Measurements from ENCODE around the gene ATP6V0E1. TPM values are rescaled to one million over a fixed set of nuclear protein-coding genes. Genes with fewer than 3 reads are reported as not detected.
A peak's percentile ranks its signal among the peaks of the same experiment; 100 is the strongest.
"Not testable (repeated sequence)": the region's sequence is repeated elsewhere in the genome, so short reads cannot be mapped to it uniquely, and the experiment has no call there.

Gene ATP6V0E1
- total RNA-seq, 1 donor from 2014 or later, result 147 TPM

GRCh38 chr5:173075137-173075843, 91.7 kb downstream of the ATP6V0E1 start:
- Mint-ChIP-seq H3K4me1 (ENCODE audit: unreplicated experiment) (no peaks in the 10 kb centered on the region), H3K36me3 (ENCODE audit: low read depth, unreplicated experiment) (peaks cover 6% of the 10 kb centered on the region), H3K4me3 (ENCODE audit: unreplicated experiment) (no peak overlapping the region), H3K9me3 (ENCODE audit: unreplicated experiment) (no peaks in the 10 kb centered on the region), H3K27me3 (ENCODE audit: unreplicated experiment) (peaks cover 3% of the 10 kb centered on the region), H3K27ac (ENCODE audit: unreplicated experiment) (no peak overlapping the region)
- TF ChIP-seq, protein P1, sequence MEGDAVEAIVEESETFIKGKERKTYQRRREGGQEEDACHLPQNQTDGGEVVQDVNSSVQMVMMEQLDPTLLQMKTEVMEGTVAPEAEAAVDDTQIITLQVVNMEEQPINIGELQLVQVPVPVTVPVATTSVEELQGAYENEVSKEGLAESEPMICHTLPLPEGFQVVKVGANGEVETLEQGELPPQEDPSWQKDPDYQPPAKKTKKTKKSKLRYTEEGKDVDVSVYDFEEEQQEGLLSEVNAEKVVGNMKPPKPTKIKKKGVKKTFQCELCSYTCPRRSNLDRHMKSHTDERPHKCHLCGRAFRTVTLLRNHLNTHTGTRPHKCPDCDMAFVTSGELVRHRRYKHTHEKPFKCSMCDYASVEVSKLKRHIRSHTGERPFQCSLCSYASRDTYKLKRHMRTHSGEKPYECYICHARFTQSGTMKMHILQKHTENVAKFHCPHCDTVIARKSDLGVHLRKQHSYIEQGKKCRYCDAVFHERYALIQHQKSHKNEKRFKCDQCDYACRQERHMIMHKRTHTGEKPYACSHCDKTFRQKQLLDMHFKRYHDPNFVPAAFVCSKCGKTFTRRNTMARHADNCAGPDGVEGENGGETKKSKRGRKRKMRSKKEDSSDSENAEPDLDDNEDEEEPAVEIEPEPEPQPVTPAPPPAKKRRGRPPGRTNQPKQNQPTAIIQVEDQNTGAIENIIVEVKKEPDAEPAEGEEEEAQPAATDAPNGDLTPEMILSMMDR (IDR thresholded peaks at IDR 0.05; ENCODE audit: unreplicated experiment), result no peak
- DNase-seq (ENCODE audit: low spot score), result no peak

DNA sequence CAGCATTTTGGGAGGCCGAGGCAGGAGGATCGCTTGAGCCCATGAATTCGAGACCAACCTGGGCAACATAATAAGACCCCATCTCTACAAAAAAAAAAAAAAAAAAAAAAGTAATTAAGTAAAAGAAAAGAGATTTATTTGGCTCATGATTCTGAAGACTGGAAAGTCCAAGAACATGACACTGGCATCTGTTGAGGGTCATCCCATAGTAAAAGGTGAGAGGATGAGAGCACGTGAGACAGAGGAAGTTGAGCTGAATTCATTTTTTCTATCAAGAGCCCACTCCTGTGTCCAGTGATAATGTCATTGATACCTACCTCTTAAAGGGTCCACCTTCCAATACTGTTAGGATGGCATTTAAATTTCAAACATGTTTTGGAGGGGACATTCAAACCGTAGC, 92.4 kb downstream of the ATP6V0E1 start:
- Mint-ChIP-seq H3K9me3 (ENCODE audit: unreplicated experiment) (no peaks in the 10 kb centered on the region), H3K4me1 (ENCODE audit: unreplicated experiment) (no peaks in the 10 kb centered on the region), H3K36me3 (ENCODE audit: low read depth, unreplicated experiment) (peaks cover 6% of the 10 kb centered on the region), H3K27ac (ENCODE audit: unreplicated experiment) (no peak overlapping the region), H3K4me3 (ENCODE audit: unreplicated experiment) (no peak overlapping the region), H3K27me3 (ENCODE audit: unreplicated experiment) (peaks cover 3% of the 10 kb centered on the region)
- no peak for DNase-seq (ENCODE audit: low spot score)
- TF ChIP-seq, protein P1 (IDR thresholded peaks at IDR 0.05; ENCODE audit: unreplicated experiment), result no peak

- not testable (repeated sequence) for H3K27me3 Mint-ChIP-seq (ENCODE audit: unreplicated experiment)
- H3K27ac Mint-ChIP-seq (ENCODE audit: unreplicated experiment), result peak overlapping the region; percentile 20
These were observed 92.9 kb downstream of the ATP6V0E1 start for GRCh38 chr5:173076471-173076870.

DNA sequence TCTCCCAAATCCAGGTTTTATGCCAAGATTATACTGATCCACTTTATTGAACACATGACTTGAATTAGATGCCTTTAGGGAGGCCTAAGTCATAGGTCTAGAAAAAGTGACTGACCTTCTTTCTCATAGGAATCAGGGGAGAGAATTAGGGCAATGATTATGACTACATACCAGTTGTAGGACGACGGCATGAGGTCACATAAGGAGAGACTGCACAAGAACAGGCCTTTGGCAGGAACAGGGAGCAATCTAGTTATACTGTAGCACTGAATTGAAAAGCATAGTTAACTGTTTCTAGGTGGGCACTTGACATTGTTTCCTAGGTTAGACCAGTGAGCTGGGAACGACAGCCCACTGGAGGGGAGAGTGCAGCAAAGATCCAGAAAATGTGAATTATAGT, 95.3 kb downstream of the ATP6V0E1 start:
- TF ChIP-seq, protein P1 (IDR thresholded peaks at IDR 0.05; ENCODE audit: unreplicated experiment), result no peak
- Mint-ChIP-seq H3K27me3 (ENCODE audit: unreplicated experiment) (peaks cover 3% of the 10 kb centered on the region), H3K9me3 (ENCODE audit: unreplicated experiment) (no peaks in the 10 kb centered on the region), H3K27ac (ENCODE audit: unreplicated experiment) (no peak overlapping the region), H3K4me3 (ENCODE audit: unreplicated experiment) (no peak overlapping the region), H3K36me3 (ENCODE audit: low read depth, unreplicated experiment) (peaks cover 10% of the 10 kb centered on the region), H3K4me1 (ENCODE audit: unreplicated experiment) (no peaks in the 10 kb centered on the region)
- DNase-seq (ENCODE audit: low spot score), result no peak

More at GRCh38 chr5:173076471-173076870, 92.9 kb downstream of the ATP6V0E1 start:
- peaks cover 10% of the 10 kb centered on the region for H3K36me3 Mint-ChIP-seq (ENCODE audit: low read depth, unreplicated experiment)
- DNase-seq (ENCODE audit: low spot score); H3K4me1 Mint-ChIP-seq (ENCODE audit: unreplicated experiment); H3K4me3 Mint-ChIP-seq (ENCODE audit: unreplicated experiment); H3K9me3 Mint-ChIP-seq (ENCODE audit: unreplicated experiment): not testable (repeated sequence)

Other genes with a start within 250 kb of the ATP6V0E1 start
- 25.3 TPM for gene DUSP1, start 212.6 kb upstream of the ATP6V0E1 start, total RNA-seq (ENCODE audit: unreplicated experiment)
- gene ERGIC1, start 149.5 kb upstream of the ATP6V0E1 start, total RNA-seq (ENCODE audit: unreplicated experiment), result 67.1 TPM
- gene RPL26L1, start 24.3 kb upstream of the ATP6V0E1 start, total RNA-seq (ENCODE audit: unreplicated experiment), result 48.6 TPM
- 19.9 TPM for gene CREBRF, start 72.6 kb downstream of the ATP6V0E1 start, total RNA-seq (ENCODE audit: unreplicated experiment)
- 10.3 TPM for gene BNIP1, start 160.8 kb downstream of the ATP6V0E1 start, total RNA-seq (ENCODE audit: unreplicated experiment)